Right kidney (tissue), 1 donor: ENCODE results near the gene CUX1.

Source experiments
- DNase-seq: peaks from one replicate; pipeline ENCODE4 v3.0.0-alpha.2; 2016

The CUX1 gene

GRCh38 chr7:101891936-101892640 is 74.7 kb downstream of the CUX1 start:
- no peak for DNase-seq

- DNase-seq, result no peak
These were observed 76.1 kb downstream of the CUX1 start for GRCh38 chr7:101893341-101894082.

DNA sequence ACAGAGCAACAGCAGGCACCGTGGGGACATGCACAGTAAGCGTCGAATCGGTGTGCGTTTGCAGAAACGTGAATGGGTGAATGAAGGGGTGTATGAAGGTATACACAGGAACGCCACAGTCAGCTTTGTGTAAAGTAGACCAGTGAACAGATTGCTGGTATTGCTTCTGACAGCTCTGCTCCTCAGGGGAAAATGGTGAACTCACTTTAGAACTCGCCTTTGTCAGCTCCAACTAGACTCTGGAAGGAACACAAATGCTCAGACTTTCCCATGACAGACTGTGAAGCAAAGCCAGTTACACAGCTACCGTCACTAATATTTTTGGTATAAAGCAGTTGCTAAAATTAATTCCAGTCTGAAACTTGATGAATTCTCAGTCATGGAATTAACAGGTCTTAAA is 78.9 kb downstream of the CUX1 start:
- DNase-seq, result no peak

DNA sequence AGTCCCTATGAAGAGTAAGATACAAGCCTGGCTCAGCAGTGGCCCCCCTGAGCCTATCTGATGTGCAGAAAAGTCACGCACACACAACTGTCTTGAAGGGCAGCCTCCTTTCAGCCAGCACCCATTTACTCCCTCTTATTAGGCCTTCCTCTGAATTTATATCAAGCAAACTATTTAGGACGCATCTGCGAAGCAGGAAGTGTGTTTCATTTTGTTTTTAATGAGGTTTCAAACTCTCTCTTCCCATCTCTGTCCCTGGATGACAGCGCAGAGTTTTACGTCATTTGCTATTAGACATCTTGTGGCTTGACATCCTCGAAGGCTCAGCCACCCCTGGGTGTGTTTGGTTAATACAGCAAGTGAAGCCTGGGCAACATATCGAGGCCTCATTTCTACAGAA is 79.5 kb downstream of the CUX1 start:
- DNase-seq, result no peak

DNA sequence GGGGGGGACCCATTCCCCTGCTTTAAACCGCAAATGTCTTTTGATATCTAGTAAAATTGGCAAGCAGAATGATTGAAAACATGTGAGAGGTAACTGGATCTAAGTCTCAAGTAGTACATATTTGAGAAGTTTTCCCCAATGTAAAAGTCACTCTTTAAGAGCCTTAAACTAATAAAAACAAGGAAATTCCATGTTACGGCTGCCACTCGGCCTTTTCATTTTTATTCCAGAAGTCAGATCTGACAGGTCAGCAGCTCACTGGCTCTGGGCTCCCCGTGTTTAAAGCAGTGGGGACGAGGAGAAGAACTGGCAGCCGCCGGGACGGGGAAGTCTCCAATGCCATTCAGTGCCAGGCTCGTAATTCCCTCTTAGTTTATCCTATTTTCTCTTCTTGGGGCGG is 80.7 kb downstream of the CUX1 start:
- DNase-seq, result no peak

DNA sequence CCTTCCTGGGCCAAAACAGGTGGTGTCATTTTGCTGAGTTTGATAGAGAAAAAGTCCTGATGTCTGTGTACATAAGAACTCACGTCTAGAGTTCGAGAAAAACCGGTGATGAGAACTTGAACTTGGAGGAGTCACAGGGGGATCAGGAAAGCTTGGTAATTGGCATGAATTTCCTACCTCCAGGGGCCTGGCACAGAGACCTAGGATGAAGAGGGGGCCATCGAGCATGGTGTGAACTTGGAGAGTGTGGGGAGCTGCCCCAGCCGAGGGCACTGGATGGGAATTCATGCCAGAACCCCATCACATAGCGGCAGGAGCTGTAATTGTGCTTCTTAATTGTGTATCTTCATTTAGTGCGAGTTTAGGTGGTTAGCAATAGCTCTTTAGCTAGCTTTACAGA is 82.2 kb downstream of the CUX1 start:
- no peak for DNase-seq

DNA sequence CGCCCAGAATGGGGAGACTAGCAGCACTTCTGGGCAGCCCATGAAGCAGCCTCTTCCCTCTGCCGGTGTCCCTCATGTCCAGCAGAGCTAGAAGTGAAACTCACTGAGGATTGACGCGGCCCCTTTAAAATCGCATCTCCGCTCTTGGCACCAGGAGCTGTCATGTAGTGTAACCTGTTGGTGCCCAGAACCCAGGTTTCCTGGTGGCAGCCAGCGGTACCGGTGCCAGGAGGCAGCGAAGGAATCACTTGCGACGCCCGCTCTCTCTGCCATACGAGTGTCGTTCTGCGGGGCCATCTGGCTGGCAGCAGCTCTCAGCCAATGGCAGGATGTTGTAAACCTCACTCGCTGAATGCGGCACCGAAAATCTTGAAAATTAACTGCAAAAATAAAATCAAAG is 82.7 kb downstream of the CUX1 start:
- no peak for DNase-seq

GRCh38 chr7:101901661-101902491 is 84.5 kb downstream of the CUX1 start:
- no peak for DNase-seq

DNA sequence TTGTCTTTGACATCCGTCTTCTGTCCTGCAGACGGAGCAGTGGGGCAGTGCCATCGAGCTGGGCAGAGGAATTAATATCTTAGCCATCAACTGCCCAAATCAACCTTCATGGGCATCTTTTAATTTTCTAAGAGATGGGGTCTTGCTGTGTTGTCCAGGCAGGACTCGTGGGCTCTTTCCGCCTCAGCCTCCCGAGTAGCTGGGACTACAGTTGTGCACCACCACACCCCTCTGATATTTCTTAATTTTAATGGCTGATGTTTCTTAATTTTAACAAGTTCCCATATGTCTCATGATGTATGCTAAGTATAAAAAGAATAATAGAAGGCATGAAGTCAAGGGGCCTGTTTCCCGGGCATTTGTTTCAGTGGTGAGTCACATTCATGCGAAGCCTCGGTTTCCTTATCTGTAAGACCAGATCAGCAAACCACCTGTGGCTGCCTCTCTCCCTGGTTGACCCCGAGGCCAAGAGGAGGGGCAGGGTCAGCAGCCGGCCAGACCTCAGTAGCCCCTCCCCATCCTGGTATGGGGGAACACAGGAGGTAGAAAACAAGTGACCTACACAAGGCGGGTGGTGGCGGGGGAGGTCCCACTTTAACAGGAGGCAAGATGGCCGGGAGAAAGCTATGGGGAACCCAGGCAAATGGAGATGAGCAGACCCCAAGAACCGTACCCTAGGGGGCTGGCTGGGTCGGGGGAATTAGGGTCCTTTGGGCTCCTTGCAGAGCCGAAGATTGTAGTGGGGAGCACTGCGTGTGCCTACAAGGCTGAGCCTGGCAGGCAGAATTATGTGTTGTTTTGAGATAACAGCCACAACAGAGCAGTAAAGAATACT is 85.5 kb downstream of the CUX1 start:
- no peak for DNase-seq

DNA sequence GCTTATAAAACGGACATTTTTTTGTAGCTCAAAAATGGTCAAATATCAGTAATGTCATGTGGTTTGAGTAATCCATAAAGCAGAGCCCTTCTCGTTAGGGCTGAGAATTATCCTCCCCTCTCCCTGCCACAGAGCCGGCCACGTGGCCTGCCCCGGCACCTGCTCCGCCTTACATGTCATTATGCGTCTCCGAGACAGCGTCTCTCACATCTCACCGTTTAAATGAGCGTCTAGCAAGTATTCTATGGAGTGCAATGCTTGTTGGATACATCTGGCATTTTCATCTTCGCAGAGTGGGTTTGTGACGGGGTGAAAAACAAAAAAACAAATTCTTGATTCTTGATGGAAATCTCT is 86.1 kb downstream of the CUX1 start:
- DNase-seq, result no peak

- no peak for DNase-seq
These were observed 86.6 kb downstream of the CUX1 start for GRCh38 chr7:101904019-101904418.

GRCh38 chr7:101905203-101905865 is 87.9 kb downstream of the CUX1 start:
- no peak for DNase-seq

GRCh38 chr7:101906291-101907240 is 89.1 kb downstream of the CUX1 start:
- DNase-seq, result no peak

DNA sequence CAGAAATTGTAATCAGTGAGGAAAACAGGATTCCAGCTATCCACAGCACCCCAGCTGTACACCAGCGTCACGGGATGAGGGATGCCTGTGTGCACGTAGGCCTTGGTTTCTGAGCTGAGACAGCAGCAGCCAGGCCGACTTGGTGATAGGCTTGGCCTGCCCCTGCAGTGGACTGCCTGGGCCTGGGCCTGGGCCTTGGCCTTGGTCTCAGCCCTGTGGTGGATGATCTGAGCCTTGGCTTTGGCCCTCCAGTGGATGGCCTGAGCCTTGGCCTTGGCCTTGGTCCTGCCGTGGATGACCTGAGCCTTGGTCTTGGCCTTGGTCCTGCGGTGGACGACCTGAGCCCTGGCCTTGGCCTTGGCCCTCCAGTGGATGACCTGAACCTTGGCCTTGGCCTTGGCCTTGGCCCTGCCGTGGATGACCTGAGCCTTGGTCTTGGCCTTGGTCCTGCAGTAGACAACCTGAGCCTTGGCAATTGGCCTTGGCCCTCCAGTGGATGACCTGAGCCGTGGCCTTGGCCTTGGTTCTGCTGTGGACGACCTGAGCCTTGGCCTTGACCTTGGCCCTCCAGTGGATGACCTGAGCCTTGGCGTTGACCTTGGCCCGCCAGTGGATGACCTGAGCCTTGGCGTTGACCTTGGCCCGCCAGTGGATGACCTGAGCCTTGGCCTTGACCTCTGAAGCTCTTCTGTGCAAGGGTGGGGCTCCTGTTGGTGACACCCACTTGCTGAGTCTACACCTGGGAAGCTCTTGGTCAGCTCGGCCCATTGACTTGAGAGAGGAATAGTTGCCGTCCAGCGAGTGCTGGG is 93.8 kb downstream of the CUX1 start:
- no peak for DNase-seq

GRCh38 chr7:101911800-101912715 is 94.6 kb downstream of the CUX1 start:
- no peak for DNase-seq

GRCh38 chr7:101912716-101913110 is 95.3 kb downstream of the CUX1 start:
- no peak for DNase-seq

- no peak for DNase-seq
These were observed 95.9 kb downstream of the CUX1 start for GRCh38 chr7:101913247-101913721.

GRCh38 chr7:101913851-101914250 is 96.4 kb downstream of the CUX1 start:
- DNase-seq, result no peak
